MCF 10A (cell line): ENCODE measurements around the gene DIAPH1. TPM values are rescaled to one million over a fixed set of nuclear protein-coding genes. Genes with fewer than 3 reads are reported as not detected.

Source experiments
- BruUV-seq: library from RNA; stranded (reverse); fragments of 400-500 nt; replicated peaks from 2 replicates; lab custom pipeline; 2021; lab: Mats Ljungman, UMichigan
- CTCF ChIA-PET: fragments of 300-600 bp; sonication (Branson Sonifier 250); formaldehyde crosslinking; extraction: SDS; loops from one replicate; lab custom pipeline; 2021; ENCODE audit warnings: antibody characterized with exemption, inconsistent platforms; lab: Yijun Ruan, JAX
- POLR2A ChIA-PET: fragments of 300-600, 350-650 bp; sonication (Branson Sonifier 250); formaldehyde crosslinking; extraction: SDS; loops from one replicate; lab custom pipeline; 2020; ENCODE audit warnings: antibody characterized with exemption, inconsistent platforms; lab: Yijun Ruan, JAX
- DNase-seq: peaks from one replicate; pipeline ENCODE4 v3.0.0-alpha.2; 2018; ENCODE audit not compliant: unreplicated experiment
- H3K27ac Mint-ChIP-seq: one replicate; pipeline ENCODE4 v1.8.0; 2022; ENCODE audit warnings: mild to moderate bottlenecking, low read depth, mixed read lengths; ENCODE audit not compliant: unreplicated experiment
- H3K27me3 Mint-ChIP-seq: one replicate; pipeline ENCODE4 v1.8.0; 2022; ENCODE audit warnings: mixed read lengths; ENCODE audit not compliant: insufficient read depth, unreplicated experiment
- H3K36me3 Mint-ChIP-seq: one replicate; pipeline ENCODE4 v1.8.0; 2022; ENCODE audit warnings: mild to moderate bottlenecking, moderate library complexity, mixed read lengths; ENCODE audit not compliant: insufficient read depth, unreplicated experiment
- H3K4me1 Mint-ChIP-seq: one replicate; pipeline ENCODE4 v1.8.0; 2022; ENCODE audit warnings: mixed read lengths; ENCODE audit not compliant: insufficient read depth, unreplicated experiment
- H3K4me3 Mint-ChIP-seq: one replicate; pipeline ENCODE4 v1.8.0; 2022; ENCODE audit warnings: mild to moderate bottlenecking, moderate library complexity, mixed read lengths; ENCODE audit not compliant: unreplicated experiment
- H3K9me3 Mint-ChIP-seq: one replicate; pipeline ENCODE4 v1.8.0; 2022; ENCODE audit warnings: mixed read lengths; ENCODE audit not compliant: unreplicated experiment
- CTCF ChIP-seq: fragments of 200-600 bp; IDR thresholded peaks from one replicate; pipeline ENCODE4 v1.8.0; 2022; ENCODE audit warnings: antibody characterized with exemption, mild to moderate bottlenecking; ENCODE audit not compliant: unreplicated experiment
- intact Hi-C: fragments of 100-400 bp; cut with micrococcal nuclease; formaldehyde crosslinking; loops from 2 replicates; pipeline ENCODE4 v1.14.1; 2022
- total RNA-seq: library from RNA; stranded (reverse); gene quantifications from 2 replicates; pipeline ENCODE4 v1.2.3, GENCODE V29; 2022

DIAPH1 gene
- total RNA-seq, 1 experiment from 2014 or later = 228 TPM

DNA sequence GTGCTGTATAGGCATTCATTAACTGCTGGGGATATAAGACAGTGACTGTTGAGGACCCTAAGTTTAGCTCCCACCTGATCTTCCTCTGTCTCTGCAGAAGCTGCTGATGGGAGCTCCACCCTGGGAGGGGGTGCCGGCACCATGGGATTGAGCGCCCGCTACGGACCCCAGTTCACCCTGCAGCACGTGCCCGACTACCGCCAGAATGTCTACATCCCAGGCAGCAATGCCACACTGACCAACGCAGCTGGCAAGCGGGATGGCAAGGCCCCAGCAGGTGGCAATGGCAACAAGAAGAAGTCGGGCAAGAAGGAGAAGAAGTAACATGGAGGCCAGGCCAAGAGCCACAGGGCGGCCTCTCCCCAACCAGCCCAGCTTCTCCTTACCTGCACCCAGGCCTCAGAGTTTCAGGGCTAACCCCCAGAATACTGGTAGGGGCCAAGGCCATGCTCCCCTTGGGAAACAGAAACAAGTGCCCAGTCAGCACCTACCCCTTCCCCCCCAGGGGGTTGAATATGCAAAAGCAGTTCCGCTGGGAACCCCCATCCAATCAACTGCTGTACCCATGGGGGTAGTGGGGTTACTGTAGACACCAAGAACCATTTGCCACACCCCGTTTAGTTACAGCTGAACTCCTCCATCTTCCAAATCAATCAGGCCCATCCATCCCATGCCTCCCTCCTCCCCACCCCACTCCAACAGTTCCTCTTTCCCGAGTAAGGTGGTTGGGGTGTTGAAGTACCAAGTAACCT is 107.8 kb downstream of the DIAPH1 start:
- H3K27ac Mint-ChIP-seq = no peak overlapping the region
- intact Hi-C loops = no loop called here
- no peaks in the 10 kb centered on the region for H3K9me3 Mint-ChIP-seq
- CTCF ChIA-PET = interaction anchor here (0.6 to 11.5 kb wide), 12 partner anchors 11 to 205 kb away, joined by 3 to 191 read pairs (median 5); partner anchors contain the start of genes PCDHGA10, PCDHGA7 and PCDHGC4
- POLR2A ChIA-PET = interaction anchor here (0.7 to 3.5 kb wide), 3 partner anchors 10 to 73 kb away, joined by 3 to 25 read pairs (median 7); no protein-coding TSS in a partner anchor
- H3K4me1 Mint-ChIP-seq = peaks cover 57% of the 10 kb centered on the region
- DNase-seq = no peak
- no TSS peak for BruUV-seq
- peaks cover 40% of the 10 kb centered on the region for H3K36me3 Mint-ChIP-seq
- H3K4me3 Mint-ChIP-seq = no peak overlapping the region
- no peak for TF ChIP-seq CTCF
- no peaks in the 10 kb centered on the region for H3K27me3 Mint-ChIP-seq

DNA sequence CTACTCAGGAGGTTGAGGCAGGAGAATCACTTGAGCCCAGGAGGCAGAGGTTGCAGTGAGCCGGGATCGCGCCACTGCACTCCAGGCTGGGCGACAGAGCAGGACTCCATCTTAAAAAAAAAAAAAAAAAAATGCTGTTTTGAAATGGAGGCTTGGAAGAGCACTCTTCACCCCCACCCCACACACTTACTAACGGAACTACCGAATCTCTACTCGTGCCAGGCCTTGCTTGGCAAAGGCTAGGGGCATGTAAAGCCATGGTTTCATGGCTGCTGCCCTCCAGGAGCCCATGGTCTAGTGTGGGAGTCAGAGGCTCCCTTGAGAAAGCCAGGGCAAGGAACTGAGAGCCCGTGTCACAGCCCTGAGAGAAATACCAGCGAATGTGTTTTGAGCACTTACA is 108.6 kb downstream of the DIAPH1 start:
- H3K4me3 Mint-ChIP-seq = no peak overlapping the region
- no peaks in the 10 kb centered on the region for H3K9me3 Mint-ChIP-seq
- ChIA-PET CTCF (interaction anchor here (0.6 to 11.5 kb wide), 11 partner anchors 12 to 287 kb away, joined by 3 to 191 read pairs (median 6); partner anchors contain the start of genes PCDHB14, PCDHGA7, PCDHGC3 and PCDHGC4), POLR2A (interaction anchor here (1.7 to 3.5 kb wide), 3 partner anchors 11 to 34 kb away, joined by 7 to 25 read pairs (median 11); partner anchors contain the start of genes PCDHGC3 and PCDHGC5)
- no peak for TF ChIP-seq CTCF
- no peaks in the 10 kb centered on the region for H3K27me3 Mint-ChIP-seq
- H3K27ac Mint-ChIP-seq = peak overlapping the region; percentile 88
- intact Hi-C loops = no loop called here
- peaks cover 52% of the 10 kb centered on the region for H3K4me1 Mint-ChIP-seq
- DNase-seq = no peak
- BruUV-seq = no TSS peak
- H3K36me3 Mint-ChIP-seq = peaks cover 39% of the 10 kb centered on the region

- H3K4me3 Mint-ChIP-seq = peak overlapping the region; percentile 71
- no peaks in the 10 kb centered on the region for H3K9me3 Mint-ChIP-seq
- ChIA-PET CTCF (interaction anchor here (0.6 to 11.5 kb wide), 20 partner anchors 11 to 1083 kb away, joined by 3 to 191 read pairs (median 4); partner anchors contain the start of genes PCDHB14, PCDHGA10, PCDHGB7 and PCDHGC3), POLR2A (interaction anchor here (0.6 to 3.5 kb wide), 12 partner anchors 12 to 96 kb away, joined by 3 to 25 read pairs (median 3); partner anchors contain the start of genes PCDHGA10, PCDHGC3, PCDHGC4 and PCDHGC5)
- intact Hi-C loops = loop anchor here (1.0 kb wide), 3 partner anchors 12 to 48 kb away; partner anchors contain the start of gene PCDHGC3
- peaks cover 40% of the 10 kb centered on the region for H3K4me1 Mint-ChIP-seq
- peak overlapping the region; percentile 88 for H3K27ac Mint-ChIP-seq
- TSS peak; percentile 17 for BruUV-seq
- DNase-seq = peak; percentile 98
- H3K27me3 Mint-ChIP-seq = no peaks in the 10 kb centered on the region
- peaks cover 28% of the 10 kb centered on the region for H3K36me3 Mint-ChIP-seq
- TF ChIP-seq CTCF = no peak
Measured at GRCh38 chr5:141508798-141509611, 109.8 kb downstream of the DIAPH1 start.
